ENCODE measurements around the gene NOL8.

The NOL8 gene

DNA sequence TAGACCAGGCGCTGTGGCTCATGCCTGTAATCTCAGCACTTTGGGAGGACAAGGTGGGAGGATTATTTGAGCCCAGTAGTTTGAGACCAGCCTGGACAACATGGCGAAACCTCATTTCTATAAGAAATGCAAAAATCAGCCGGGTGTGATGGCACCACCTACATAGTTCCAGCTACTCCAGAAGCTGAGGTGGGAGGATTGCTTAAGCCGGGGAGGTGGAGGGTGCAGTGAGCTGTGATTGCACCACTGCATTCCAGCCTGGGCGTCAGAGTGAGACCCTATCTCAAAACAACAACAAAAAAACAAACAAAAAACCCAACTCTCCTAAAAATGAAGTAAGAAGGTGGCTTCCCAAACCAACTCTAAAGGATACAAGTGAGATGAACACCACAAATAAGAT lies 54.6 kb downstream of the NOL8 start:
- Histone ChIP-seq H3K4me1 (ENCODE audit: control insufficient read depth in 1 of 2, insufficient read depth in 2 of 2, low read length in 2 of 2) (no peaks in the 10 kb centered on the region), H3K4me2 (ENCODE audit: low read length) (no peak overlapping the region), H3K79me1 (ENCODE audit: low read length) (no peaks in the 10 kb centered on the region), H2AK5ac (ENCODE audit: low read length) (no peak overlapping the region), H3K79me2 (ENCODE audit: control insufficient read depth, insufficient read depth, low read length, poor library complexity) (no peaks in the 10 kb centered on the region), H4K8ac (ENCODE audit: low read depth, low read length) (no peak overlapping the region), H3K27ac (ENCODE audit: low read depth, low read length) (no peak overlapping the region), H3K4me3 (ENCODE audit: low read depth, low read length) (no peak overlapping the region), H3K27me3 (ENCODE audit: insufficient read depth, low read length) (no peaks in the 10 kb centered on the region), H4K91ac (ENCODE audit: low read depth, low read length) (no peak overlapping the region), H2AFZ (ENCODE audit: insufficient read depth, low read length, poor library complexity) (no peak overlapping the region), H3K4ac (ENCODE audit: low read depth, low read length) (no peak overlapping the region), H2BK5ac (ENCODE audit: low read depth, low read length, poor library complexity) (no peak overlapping the region), H4K12ac (ENCODE audit: low read depth, low read length) (no peak overlapping the region), H3K18ac (ENCODE audit: low read length) (no peak overlapping the region), H2BK12ac (ENCODE audit: low read length) (no peak overlapping the region), H3K23ac (ENCODE audit: low read length) (no peak overlapping the region), H3K36me3 (ENCODE audit: control insufficient read depth in 1 of 2, insufficient read depth in 2 of 2, low read length in 2 of 2) (peaks cover 37 to 59% of the 10 kb centered on the region in 2 experiments), H2BK120ac (ENCODE audit: insufficient read depth, low read length, poor library complexity) (no peak overlapping the region), H3K14ac (ENCODE audit: low read length) (no peak overlapping the region), H3K9ac (ENCODE audit: low read length) (no peak overlapping the region), H3K9me3 (ENCODE audit: insufficient read depth, low read depth, low read length) (no peaks in the 10 kb centered on the region)
- no peak for DNase-seq
- WGBS (ENCODE audit: extremely low coverage, insufficient coverage, insufficient read length): no CpG with 5 or more reads among the region's 5 CpGs

- Histone ChIP-seq H2BK120ac (ENCODE audit: insufficient read depth, low read length, poor library complexity) (no peak overlapping the region), H2BK5ac (ENCODE audit: low read depth, low read length, poor library complexity) (no peak overlapping the region), H3K4ac (ENCODE audit: low read depth, low read length) (no peak overlapping the region), H4K12ac (ENCODE audit: low read depth, low read length) (no peak overlapping the region), H3K9ac (ENCODE audit: low read length) (no peak overlapping the region), H3K14ac (ENCODE audit: low read length) (no peak overlapping the region), H3K9me3 (ENCODE audit: insufficient read depth, low read depth, low read length) (no peaks in the 10 kb centered on the region), H3K4me1 (ENCODE audit: control insufficient read depth in 1 of 2, insufficient read depth in 2 of 2, low read length in 2 of 2) (no peaks in the 10 kb centered on the region), H3K4me2 (ENCODE audit: low read length) (no peak overlapping the region), H2BK12ac (ENCODE audit: low read length) (no peak overlapping the region), H3K79me1 (ENCODE audit: low read length) (no peaks in the 10 kb centered on the region), H4K91ac (ENCODE audit: low read depth, low read length) (no peak overlapping the region), H2AFZ (ENCODE audit: insufficient read depth, low read length, poor library complexity) (no peak overlapping the region), H3K23ac (ENCODE audit: low read length) (no peak overlapping the region), H3K4me3 (ENCODE audit: low read depth, low read length) (no peak overlapping the region), H3K27me3 (ENCODE audit: insufficient read depth, low read length) (no peaks in the 10 kb centered on the region), H3K27ac (ENCODE audit: low read depth, low read length) (no peak overlapping the region), H3K18ac (ENCODE audit: low read length) (no peak overlapping the region), H3K79me2 (ENCODE audit: control insufficient read depth, insufficient read depth, low read length, poor library complexity) (no peaks in the 10 kb centered on the region), H3K36me3 (ENCODE audit: control insufficient read depth in 1 of 2, insufficient read depth in 2 of 2, low read length in 2 of 2) (peaks cover 45 to 72% of the 10 kb centered on the region in 2 experiments), H4K8ac (ENCODE audit: low read depth, low read length) (no peak overlapping the region), H2AK5ac (ENCODE audit: low read length) (no peak overlapping the region)
- no CpG with 5 or more reads among the region's 4 CpGs for WGBS (ENCODE audit: extremely low coverage, insufficient coverage, insufficient read length)
- no peak for DNase-seq
These were observed 58.7 kb downstream of the NOL8 start for GRCh38 chr9:92266486-92266885.

DNA sequence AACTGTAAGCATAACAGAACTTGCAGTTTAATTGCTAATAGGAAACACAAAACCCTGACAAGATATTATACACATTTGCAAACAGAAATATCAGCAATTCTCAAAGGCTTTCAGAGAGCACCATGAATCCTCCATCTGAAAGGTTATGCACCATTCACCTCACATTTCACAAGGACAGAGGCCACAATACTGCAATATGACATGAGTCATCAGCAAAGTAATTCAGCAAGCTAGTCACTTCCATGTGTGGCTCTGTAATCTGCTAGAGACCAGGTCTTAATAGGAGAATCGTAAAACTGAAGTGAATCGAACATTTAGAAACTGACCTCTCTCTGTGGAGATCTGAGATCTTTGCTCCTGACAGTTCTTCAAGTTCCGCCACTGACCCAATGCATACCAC lies 60.0 kb downstream of the NOL8 start:
- Histone ChIP-seq H2BK5ac (ENCODE audit: low read depth, low read length, poor library complexity) (no peak overlapping the region), H3K27me3 (ENCODE audit: insufficient read depth, low read length) (no peaks in the 10 kb centered on the region), H2BK120ac (ENCODE audit: insufficient read depth, low read length, poor library complexity) (no peak overlapping the region), H2BK12ac (ENCODE audit: low read length) (no peak overlapping the region), H3K79me1 (ENCODE audit: low read length) (no peaks in the 10 kb centered on the region), H3K79me2 (ENCODE audit: control insufficient read depth, insufficient read depth, low read length, poor library complexity) (no peaks in the 10 kb centered on the region), H3K27ac (ENCODE audit: low read depth, low read length) (no peak overlapping the region), H4K91ac (ENCODE audit: low read depth, low read length) (no peak overlapping the region), H3K4me1 (ENCODE audit: control insufficient read depth in 1 of 2, insufficient read depth in 2 of 2, low read length in 2 of 2) (no peaks in the 10 kb centered on the region), H4K8ac (ENCODE audit: low read depth, low read length) (no peak overlapping the region), H3K4ac (ENCODE audit: low read depth, low read length) (no peak overlapping the region), H3K14ac (ENCODE audit: low read length) (no peak overlapping the region), H3K4me2 (ENCODE audit: low read length) (no peak overlapping the region), H3K36me3 (ENCODE audit: control insufficient read depth in 1 of 2, insufficient read depth in 2 of 2, low read length in 2 of 2) (peaks cover 50 to 70% of the 10 kb centered on the region in 2 experiments), H3K4me3 (ENCODE audit: low read depth, low read length) (no peak overlapping the region), H3K9me3 (ENCODE audit: insufficient read depth, low read depth, low read length) (no peaks in the 10 kb centered on the region), H3K23ac (ENCODE audit: low read length) (no peak overlapping the region), H4K12ac (ENCODE audit: low read depth, low read length) (no peak overlapping the region), H3K18ac (ENCODE audit: low read length) (no peak overlapping the region), H2AK5ac (ENCODE audit: low read length) (no peak overlapping the region), H2AFZ (ENCODE audit: insufficient read depth, low read length, poor library complexity) (no peak overlapping the region), H3K9ac (ENCODE audit: low read length) (no peak overlapping the region)
- no peak for DNase-seq
- no CpG with 5 or more reads among the region's 3 CpGs for WGBS (ENCODE audit: extremely low coverage, insufficient coverage, insufficient read length)

DNA sequence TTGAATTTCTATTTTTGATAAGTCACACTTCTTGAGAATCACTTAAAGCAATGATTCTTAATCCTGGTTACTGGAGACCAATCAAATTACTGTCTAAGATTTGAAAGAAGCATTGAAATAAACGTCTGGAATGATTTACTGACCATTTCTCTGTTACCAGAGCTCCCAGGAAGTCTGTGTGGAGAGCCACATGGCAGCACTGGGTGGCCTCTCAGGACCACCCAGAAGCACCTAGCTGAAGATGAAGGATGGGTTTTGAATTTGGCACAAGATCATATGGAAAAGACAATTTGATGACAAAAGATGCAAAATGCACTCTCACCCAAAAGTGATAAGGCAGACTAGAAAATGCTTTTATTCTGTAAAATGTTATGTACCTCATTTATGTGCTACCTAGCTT lies 62.0 kb downstream of the NOL8 start:
- H3K23ac ChIP-seq (ENCODE audit: low read length): no peak overlapping the region
- no peak overlapping the region for H2BK120ac ChIP-seq (ENCODE audit: insufficient read depth, low read length, poor library complexity)
- H4K12ac ChIP-seq (ENCODE audit: low read depth, low read length): no peak overlapping the region
- H2BK5ac ChIP-seq (ENCODE audit: low read depth, low read length, poor library complexity): no peak overlapping the region
- H3K4me3 ChIP-seq (ENCODE audit: low read depth, low read length): no peak overlapping the region
- H3K27me3 ChIP-seq (ENCODE audit: insufficient read depth, low read length): no peaks in the 10 kb centered on the region
- no peak overlapping the region for H3K4me2 ChIP-seq (ENCODE audit: low read length)
- no peak overlapping the region for H3K18ac ChIP-seq (ENCODE audit: low read length)
- peaks cover 52 to 72% of the 10 kb centered on the region in 2 experiments for H3K36me3 ChIP-seq (ENCODE audit: control insufficient read depth in 1 of 2, insufficient read depth in 2 of 2, low read length in 2 of 2)
- H2AFZ ChIP-seq (ENCODE audit: insufficient read depth, low read length, poor library complexity): no peak overlapping the region
- H4K91ac ChIP-seq (ENCODE audit: low read depth, low read length): no peak overlapping the region
- no peak overlapping the region for H3K4ac ChIP-seq (ENCODE audit: low read depth, low read length)
- no peak overlapping the region for H2AK5ac ChIP-seq (ENCODE audit: low read length)
- no peak overlapping the region for H4K8ac ChIP-seq (ENCODE audit: low read depth, low read length)
- no peak overlapping the region for H2BK12ac ChIP-seq (ENCODE audit: low read length)
- H3K4me1 ChIP-seq (ENCODE audit: control insufficient read depth in 1 of 2, insufficient read depth in 2 of 2, low read length in 2 of 2): no peaks in the 10 kb centered on the region
- no peak overlapping the region for H3K14ac ChIP-seq (ENCODE audit: low read length)
- no peaks in the 10 kb centered on the region for H3K79me1 ChIP-seq (ENCODE audit: low read length)
- no peak overlapping the region for H3K9ac ChIP-seq (ENCODE audit: low read length)
- no peak overlapping the region for H3K27ac ChIP-seq (ENCODE audit: low read depth, low read length)
- no peaks in the 10 kb centered on the region for H3K79me2 ChIP-seq (ENCODE audit: control insufficient read depth, insufficient read depth, low read length, poor library complexity)
- no peaks in the 10 kb centered on the region for H3K9me3 ChIP-seq (ENCODE audit: insufficient read depth, low read depth, low read length)
- DNase-seq: no peak
- WGBS (ENCODE audit: extremely low coverage, insufficient coverage, insufficient read length): no CpG with 5 or more reads among the region's 1 CpG
